ENCODE measurements around the gene ZBTB40. TPM values are rescaled to one million over a fixed set of nuclear protein-coding genes. Genes with fewer than 3 reads are reported as not detected.

Gene ZBTB40
- total RNA-seq, 1 donor: 15.5 TPM

DNA sequence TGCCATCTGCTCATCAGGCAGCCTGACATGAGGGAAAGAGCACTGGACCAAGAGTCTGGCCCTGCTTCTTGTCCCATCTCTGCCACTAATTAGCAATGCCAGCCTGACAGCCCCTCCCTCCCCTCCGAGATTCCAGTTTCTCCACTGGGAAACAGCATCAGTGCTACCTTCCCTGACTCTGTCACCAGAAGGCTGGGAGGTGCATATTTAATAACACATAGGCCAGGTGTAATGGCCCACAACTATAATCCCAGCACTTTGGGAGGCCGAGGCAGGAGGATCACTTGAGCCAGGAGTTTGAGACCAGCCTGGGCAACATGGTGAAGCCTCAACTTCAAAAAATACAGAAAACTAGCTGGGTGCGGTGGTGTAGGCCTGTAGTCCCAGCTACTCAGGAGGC, 41.2 kb upstream of the ZBTB40 start:
- no peak overlapping the region for H3K4me3 ChIP-seq (ENCODE audit: low read depth, low read length)
- no peak for DNase-seq (ENCODE audit: low read depth)
- TF ChIP-seq, protein P1, sequence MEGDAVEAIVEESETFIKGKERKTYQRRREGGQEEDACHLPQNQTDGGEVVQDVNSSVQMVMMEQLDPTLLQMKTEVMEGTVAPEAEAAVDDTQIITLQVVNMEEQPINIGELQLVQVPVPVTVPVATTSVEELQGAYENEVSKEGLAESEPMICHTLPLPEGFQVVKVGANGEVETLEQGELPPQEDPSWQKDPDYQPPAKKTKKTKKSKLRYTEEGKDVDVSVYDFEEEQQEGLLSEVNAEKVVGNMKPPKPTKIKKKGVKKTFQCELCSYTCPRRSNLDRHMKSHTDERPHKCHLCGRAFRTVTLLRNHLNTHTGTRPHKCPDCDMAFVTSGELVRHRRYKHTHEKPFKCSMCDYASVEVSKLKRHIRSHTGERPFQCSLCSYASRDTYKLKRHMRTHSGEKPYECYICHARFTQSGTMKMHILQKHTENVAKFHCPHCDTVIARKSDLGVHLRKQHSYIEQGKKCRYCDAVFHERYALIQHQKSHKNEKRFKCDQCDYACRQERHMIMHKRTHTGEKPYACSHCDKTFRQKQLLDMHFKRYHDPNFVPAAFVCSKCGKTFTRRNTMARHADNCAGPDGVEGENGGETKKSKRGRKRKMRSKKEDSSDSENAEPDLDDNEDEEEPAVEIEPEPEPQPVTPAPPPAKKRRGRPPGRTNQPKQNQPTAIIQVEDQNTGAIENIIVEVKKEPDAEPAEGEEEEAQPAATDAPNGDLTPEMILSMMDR (IDR thresholded peaks at IDR 0.05; ENCODE audit: insufficient read depth, low read depth, low read length): no peak

DNA sequence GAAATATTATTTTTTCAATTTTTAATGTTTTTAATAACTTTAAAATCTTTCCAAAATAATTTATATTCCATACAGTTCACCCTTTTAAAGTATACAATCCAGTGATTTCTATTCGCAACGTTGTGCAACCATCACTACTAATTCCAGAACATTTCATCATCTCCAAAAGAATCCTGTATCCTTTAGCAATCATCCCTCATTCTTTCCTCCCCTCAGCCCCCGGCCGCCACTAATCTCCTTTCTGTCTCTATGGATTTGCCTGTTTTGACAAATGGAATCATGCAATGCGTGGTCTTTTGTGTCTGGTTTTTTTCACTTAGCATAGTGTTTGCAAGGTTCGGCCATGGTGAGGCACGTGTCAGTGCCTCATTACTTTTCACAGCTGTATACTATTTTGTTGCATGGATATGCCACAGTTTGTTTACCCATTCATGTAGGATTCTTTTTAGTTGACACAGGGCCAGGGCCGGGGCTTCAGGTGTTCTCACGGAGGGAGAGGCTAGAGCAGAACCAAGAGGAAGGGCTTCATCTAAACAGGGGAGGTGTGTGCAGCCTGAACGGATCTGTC, 40.6 kb upstream of the ZBTB40 start:
- TF ChIP-seq, protein P1 (IDR thresholded peaks at IDR 0.05; ENCODE audit: insufficient read depth, low read depth, low read length): no peak
- H3K4me3 ChIP-seq (ENCODE audit: low read depth, low read length): no peak overlapping the region
- DNase-seq (ENCODE audit: low read depth): peak; percentile 66

DNA sequence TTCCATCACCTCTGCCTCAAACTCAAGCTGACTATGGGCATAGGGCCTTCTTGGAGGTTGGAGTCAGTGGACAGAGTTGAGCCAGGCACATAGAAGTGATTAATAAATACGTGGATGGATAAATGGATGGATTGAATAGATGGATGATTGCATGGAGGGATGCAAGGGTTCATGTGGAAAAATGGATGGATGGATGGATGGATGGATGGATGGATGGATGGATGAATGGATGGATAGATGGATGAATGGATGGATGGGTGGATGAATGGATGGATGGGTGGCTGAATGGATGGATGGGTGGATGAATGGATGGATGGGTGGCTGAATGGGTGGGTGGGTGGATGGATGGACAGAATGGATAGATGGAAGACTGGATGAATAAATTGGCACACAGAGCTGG, 40.1 kb upstream of the ZBTB40 start:
- DNase-seq (ENCODE audit: low read depth): no peak
- TF ChIP-seq, protein P1 (IDR thresholded peaks at IDR 0.05; ENCODE audit: insufficient read depth, low read depth, low read length): no peak
- no peak overlapping the region for H3K4me3 ChIP-seq (ENCODE audit: low read depth, low read length)

DNA sequence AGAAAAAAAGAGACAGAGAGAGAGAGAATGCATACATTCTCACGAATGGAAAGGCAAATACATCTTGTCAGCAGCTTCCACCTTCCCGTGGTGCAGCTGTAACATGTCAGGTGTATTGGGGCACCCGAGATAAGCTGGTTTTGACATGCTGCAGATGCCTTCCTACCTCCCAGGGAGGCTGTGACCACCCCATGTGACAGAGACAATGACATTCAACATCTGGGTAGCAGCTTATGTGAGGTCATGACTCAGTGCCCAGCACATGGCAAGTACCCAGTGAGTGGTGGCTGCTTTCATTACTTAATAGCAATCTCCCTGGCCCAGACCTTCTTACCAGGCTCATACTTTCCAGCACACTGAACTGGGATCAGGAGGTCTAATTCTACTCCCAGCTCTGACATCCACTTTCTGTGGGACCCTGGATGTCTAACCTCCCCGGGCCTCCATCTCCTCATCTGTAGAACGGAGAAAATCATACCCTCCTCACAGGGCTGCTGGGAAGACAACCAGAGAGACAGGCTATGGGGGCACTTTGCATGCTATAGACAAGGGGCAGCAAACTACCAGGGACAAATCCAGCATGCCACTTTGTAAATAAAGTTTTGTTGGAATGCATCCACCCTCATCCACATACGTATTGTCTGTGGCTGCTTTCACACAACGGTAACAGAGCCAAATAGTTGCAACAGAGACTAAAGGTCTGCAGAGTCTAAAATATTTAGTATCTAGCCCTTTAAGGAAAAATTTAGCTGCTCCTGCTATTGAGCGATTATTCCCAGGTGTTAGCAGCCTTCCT, 38.5 kb upstream of the ZBTB40 start:
- peak; percentile 40 for DNase-seq (ENCODE audit: low read depth)
- H3K4me3 ChIP-seq (ENCODE audit: low read depth, low read length): no peak overlapping the region
- TF ChIP-seq, protein P1 (IDR thresholded peaks at IDR 0.05; ENCODE audit: insufficient read depth, low read depth, low read length): no peak

DNA sequence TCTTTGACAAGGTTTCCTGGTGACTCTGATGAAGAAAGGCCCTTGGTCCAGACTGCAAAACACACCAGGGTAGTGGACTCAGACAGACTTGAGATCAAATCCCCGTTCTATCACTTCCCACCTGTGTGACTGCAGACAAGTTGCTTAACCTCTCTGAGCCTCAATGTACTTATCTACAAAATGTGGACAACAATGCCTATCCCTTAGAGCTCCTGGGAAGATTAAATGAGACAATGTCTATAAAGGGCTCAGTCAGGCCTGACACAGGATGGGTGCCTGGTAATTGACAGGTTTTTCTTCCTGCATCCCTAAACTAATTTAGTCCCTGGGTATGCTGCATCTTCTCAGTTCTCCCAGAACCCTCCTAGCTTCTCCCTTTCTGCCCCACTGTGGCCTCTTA, 37.9 kb upstream of the ZBTB40 start:
- TF ChIP-seq, protein P1 (IDR thresholded peaks at IDR 0.05; ENCODE audit: insufficient read depth, low read depth, low read length): no peak
- no peak for DNase-seq (ENCODE audit: low read depth)

DNA sequence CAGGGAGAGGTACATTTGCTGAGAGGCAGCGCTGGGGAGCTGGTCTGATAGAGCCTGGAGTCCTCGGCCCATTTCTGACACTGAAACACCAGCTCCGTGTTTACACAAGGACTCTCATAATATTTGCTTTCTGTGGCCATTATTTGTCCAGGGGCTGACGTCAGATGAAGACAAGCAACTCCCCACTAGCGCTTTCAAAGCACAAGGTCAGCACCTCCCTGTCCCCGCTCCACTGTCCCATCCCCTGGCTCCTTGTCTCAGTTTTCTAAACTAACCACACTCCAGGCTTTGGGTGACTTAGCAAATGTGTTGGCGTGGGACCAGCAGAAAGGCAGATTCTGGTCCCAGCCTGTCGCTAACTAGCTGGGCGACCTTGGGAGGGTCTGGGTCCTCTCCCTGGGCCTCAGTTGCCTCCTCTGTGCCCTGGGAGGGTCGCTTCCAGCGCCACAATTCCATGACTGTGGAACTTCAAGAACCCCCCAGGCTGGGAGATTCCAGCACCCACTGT, 37.4 kb upstream of the ZBTB40 start:
- no peak overlapping the region for H3K4me3 ChIP-seq (ENCODE audit: low read depth, low read length)
- TF ChIP-seq, protein P1 (IDR thresholded peaks at IDR 0.05; ENCODE audit: insufficient read depth, low read depth, low read length): no peak
- DNase-seq (ENCODE audit: low read depth): peak; percentile 89

More for the DNA sequence above, 37.9 kb upstream of the ZBTB40 start:
- no peak overlapping the region for H3K4me3 ChIP-seq (ENCODE audit: low read depth, low read length)

Data from fibroblast of villous mesenchyme (primary cell).